Measurements from ENCODE around the gene RBP5. TPM values are rescaled to one million over a fixed set of nuclear protein-coding genes. Genes with fewer than 3 reads are reported as not detected.
"Not testable (repeated sequence)": the region's sequence is repeated elsewhere in the genome, so short reads cannot be mapped to it uniquely, and the experiment has no call there.

The RBP5 gene
- total RNA-seq, 4 donors from 2014 or later: 0.46 to 5.0 (median 0.91) TPM

DNA sequence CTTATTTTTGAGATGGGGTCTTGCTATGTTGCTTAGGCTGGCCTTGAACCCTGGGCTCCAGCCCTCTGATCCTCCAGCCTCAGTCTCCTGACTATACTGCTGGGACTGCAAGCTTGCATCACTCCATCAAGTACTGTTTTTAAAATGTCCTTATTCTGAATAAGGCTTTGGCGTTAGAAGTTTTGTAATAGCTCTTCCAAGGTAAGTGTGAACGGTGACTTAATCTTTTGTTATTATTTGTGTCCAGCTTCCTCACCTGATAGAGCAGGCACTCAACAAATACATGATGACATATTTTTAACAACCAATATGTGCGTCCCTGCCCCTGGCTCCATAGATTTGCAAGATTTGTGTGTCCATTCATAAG lies 21.1 kb downstream of the RBP5 start:
- peak overlapping the region; percentile 91 to 96 (median 94) for H3K27ac ChIP-seq (replicated peaks in 1 of 4)
- TF ChIP-seq POLR2AphosphoS5 (IDR thresholded peaks at IDR 0.05) (peak in 1 of 2 donors; percentile 32), EP300 (IDR thresholded peaks at IDR 0.05) (no peak), POLR2A (IDR thresholded peaks at IDR 0.05; ENCODE audit: low read depth) (no peak)
- TF ChIP-seq, protein P1, sequence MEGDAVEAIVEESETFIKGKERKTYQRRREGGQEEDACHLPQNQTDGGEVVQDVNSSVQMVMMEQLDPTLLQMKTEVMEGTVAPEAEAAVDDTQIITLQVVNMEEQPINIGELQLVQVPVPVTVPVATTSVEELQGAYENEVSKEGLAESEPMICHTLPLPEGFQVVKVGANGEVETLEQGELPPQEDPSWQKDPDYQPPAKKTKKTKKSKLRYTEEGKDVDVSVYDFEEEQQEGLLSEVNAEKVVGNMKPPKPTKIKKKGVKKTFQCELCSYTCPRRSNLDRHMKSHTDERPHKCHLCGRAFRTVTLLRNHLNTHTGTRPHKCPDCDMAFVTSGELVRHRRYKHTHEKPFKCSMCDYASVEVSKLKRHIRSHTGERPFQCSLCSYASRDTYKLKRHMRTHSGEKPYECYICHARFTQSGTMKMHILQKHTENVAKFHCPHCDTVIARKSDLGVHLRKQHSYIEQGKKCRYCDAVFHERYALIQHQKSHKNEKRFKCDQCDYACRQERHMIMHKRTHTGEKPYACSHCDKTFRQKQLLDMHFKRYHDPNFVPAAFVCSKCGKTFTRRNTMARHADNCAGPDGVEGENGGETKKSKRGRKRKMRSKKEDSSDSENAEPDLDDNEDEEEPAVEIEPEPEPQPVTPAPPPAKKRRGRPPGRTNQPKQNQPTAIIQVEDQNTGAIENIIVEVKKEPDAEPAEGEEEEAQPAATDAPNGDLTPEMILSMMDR (IDR thresholded peaks at IDR 0.05): no peak
- H3K4me1 ChIP-seq: peaks cover 17 to 60% (median 49%) of the 10 kb centered on the region in 4 donors
- 27% methylated on average over 3 of the region's 3 CpGs for WGBS
- H3K9me3 ChIP-seq: no peaks in the 10 kb centered on the region
- H3K36me3 ChIP-seq: peaks cover 0 to 19% (median 10%) of the 10 kb centered on the region in 4 donors
- H3K4me3 ChIP-seq: peak overlapping the region; percentile 57 to 82 (median 68)
- intact Hi-C loops (cut with DNase I): loop anchor here (2.0 kb wide), 1 partner anchor 15 kb away; the partner anchor contains the start of gene C1R
- H3K27me3 ChIP-seq: no peaks in the 10 kb centered on the region
- no peak for DNase-seq (ENCODE audit: extremely low spot score)

DNA sequence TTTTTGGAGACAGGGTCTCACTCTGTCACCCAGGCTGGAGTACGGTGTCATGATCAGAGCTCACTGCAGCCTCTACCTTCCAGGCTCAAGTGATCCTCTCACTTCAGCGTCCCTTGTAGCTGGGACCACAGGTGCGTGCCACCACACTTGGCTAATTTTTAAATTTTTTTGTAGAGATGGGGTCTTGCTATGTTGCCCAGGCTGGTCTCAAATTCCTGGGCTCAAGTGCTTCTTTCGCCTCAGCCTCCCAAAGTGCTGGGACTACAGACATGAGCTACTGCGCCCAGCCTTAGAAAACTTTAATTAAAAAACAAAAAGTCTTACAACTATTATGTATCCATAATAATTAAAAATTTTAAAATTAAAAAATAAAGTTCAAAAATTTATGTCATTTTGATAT lies 21.5 kb downstream of the RBP5 start:
- H3K9me3 ChIP-seq; DNase-seq (ENCODE audit: extremely low spot score); intact Hi-C loops (cut with DNase I); H3K27me3 ChIP-seq: not testable (repeated sequence)
- Histone ChIP-seq H3K27ac (replicated peaks in 1 of 4) (peak overlapping the region; percentile 91 to 96 (median 94)), H3K36me3 (peaks cover 0 to 24% (median 11%) of the 10 kb centered on the region in 4 donors), H3K4me1 (peaks cover 17 to 55% (median 44%) of the 10 kb centered on the region in 4 donors), H3K4me3 (peak overlapping the region; percentile 57 to 82 (median 68))
- WGBS: 98% methylated on average over 5 of the region's 5 CpGs

DNA sequence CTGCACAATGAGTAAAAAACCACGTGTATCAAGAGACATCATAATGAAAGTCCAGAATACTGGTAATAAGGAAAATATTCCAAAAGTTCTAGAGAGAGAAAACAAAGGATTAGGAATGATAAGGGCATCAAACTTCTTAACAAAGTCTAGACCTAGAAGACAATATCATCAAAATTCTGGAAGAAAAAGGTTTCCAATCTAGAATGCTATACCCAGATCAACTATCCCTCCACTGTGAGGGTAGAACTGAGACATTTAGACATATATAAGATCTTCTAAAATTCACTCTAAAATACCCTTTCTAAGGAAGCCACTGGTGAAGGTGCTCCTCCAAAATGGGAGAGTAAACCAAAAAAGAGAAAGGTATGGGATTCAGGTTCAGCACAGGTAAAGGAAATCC lies 22.6 kb downstream of the RBP5 start:
- DNase-seq (ENCODE audit: extremely low spot score): no peak
- Histone ChIP-seq H3K27me3 (no peaks in the 10 kb centered on the region), H3K4me1 (peaks cover 17 to 49% (median 43%) of the 10 kb centered on the region in 4 donors), H3K4me3 (peak overlapping the region in 1 of 4 donors; percentile 68), H3K36me3 (peaks cover 0 to 35% (median 14%) of the 10 kb centered on the region in 4 donors), H3K9me3 (no peaks in the 10 kb centered on the region), H3K27ac (replicated peaks in 1 of 4) (no peak overlapping the region)
- intact Hi-C loops (cut with DNase I): no loop called here
- TF ChIP-seq, protein P1 (IDR thresholded peaks at IDR 0.05): no peak
- no peak for TF ChIP-seq EP300 (IDR thresholded peaks at IDR 0.05)
- no peak for TF ChIP-seq POLR2AphosphoS5 (IDR thresholded peaks at IDR 0.05)
- TF ChIP-seq POLR2A (IDR thresholded peaks at IDR 0.05; ENCODE audit: low read depth): no peak
- WGBS: 90% methylated on average over 1 of the region's 1 CpG

DNA sequence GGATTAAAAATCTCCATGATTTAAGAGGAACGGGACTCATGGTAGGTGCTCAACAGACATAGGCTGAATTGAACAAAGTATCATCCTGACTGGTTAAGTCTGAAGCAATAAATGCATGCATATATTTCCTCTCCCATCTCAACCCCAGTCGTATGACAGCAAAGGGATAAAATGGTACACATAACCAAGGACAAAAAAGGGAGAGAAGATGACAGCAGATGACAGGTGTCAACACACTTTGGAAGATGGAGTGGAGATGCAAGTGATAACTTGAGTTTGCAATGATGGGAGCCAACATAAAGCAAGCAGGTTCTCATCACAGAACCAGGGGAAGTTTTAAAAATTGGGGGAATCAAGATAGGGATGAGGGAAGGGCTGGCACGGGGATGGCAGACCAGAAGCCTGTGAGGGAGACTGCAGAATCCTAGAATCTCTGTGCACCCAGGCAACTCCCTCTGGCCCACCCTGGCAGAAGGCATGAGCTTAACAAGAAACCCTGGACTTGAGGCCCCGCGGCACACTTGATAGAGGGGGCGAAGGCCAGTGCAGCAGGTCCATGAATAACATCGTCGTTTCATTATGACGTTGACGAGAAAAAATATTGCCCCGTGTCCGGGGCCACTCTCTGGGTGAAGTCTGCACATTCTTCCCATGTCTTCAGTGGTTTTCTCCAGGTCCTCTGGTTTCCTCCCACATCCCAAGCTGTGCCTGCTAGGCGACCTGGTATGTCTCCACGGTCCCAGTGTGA lies 24.7 kb downstream of the RBP5 start:
- peaks cover 10 to 33% (median 33%) of the 10 kb centered on the region in 4 donors for H3K4me1 ChIP-seq
- peaks cover 6 to 52% (median 23%) of the 10 kb centered on the region in 4 donors for H3K36me3 ChIP-seq
- H3K27ac ChIP-seq (replicated peaks in 1 of 4): no peak overlapping the region
- WGBS: 95% methylated on average over 14 of the region's 14 CpGs
- no peaks in the 10 kb centered on the region for H3K9me3 ChIP-seq
- intact Hi-C loops (cut with DNase I): no loop called here
- no peak overlapping the region for H3K4me3 ChIP-seq
- H3K27me3 ChIP-seq: no peaks in the 10 kb centered on the region
- no peak for DNase-seq (ENCODE audit: extremely low spot score)
- TF ChIP-seq POLR2A (IDR thresholded peaks at IDR 0.05; ENCODE audit: low read depth) (no peak), EP300 (IDR thresholded peaks at IDR 0.05) (no peak), POLR2AphosphoS5 (IDR thresholded peaks at IDR 0.05) (no peak)
- TF ChIP-seq, protein P1 (IDR thresholded peaks at IDR 0.05): no peak

DNA sequence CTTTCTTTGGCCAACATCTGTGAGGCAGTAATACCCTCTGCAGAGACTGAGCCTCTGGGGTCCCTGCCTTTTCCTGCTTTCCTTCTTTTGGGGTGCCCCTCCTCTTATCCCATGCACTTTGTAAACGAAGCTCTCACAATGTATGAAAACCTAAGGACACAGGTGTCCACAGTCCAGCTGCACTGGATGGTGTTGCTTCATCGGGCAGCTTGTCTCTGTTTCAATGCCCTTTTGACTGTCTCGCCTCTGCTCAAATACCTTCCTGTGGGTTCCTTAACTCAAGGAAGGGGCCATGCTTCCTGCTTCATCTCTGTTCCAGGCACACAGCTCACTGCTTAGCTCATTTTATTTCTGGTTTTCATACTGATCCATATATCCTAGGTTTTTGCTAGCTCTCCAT lies 26.1 kb downstream of the RBP5 start:
- no peaks in the 10 kb centered on the region for H3K27me3 ChIP-seq
- intact Hi-C loops (cut with DNase I): no loop called here
- no peak overlapping the region for H3K4me3 ChIP-seq
- H3K27ac ChIP-seq (replicated peaks in 1 of 4): no peak overlapping the region
- H3K4me1 ChIP-seq: peaks cover 2 to 28% (median 27%) of the 10 kb centered on the region in 4 donors
- peaks cover 6 to 67% (median 30%) of the 10 kb centered on the region in 4 donors for H3K36me3 ChIP-seq
- no peak for DNase-seq (ENCODE audit: extremely low spot score)
- WGBS: 90% methylated on average over 3 of the region's 3 CpGs
- TF ChIP-seq POLR2AphosphoS5 (IDR thresholded peaks at IDR 0.05) (no peak), POLR2A (IDR thresholded peaks at IDR 0.05; ENCODE audit: low read depth) (no peak), EP300 (IDR thresholded peaks at IDR 0.05) (no peak)
- TF ChIP-seq, protein P1 (IDR thresholded peaks at IDR 0.05): no peak
- H3K9me3 ChIP-seq: no peaks in the 10 kb centered on the region

Measured in esophagus muscularis mucosa (tissue), 4 donors.